Neural cell (in vitro differentiated cells): ENCODE measurements around the gene CETP. TPM values are rescaled to one million over a fixed set of nuclear protein-coding genes. Genes with fewer than 3 reads are reported as not detected.

ENCODE experiments used
- H2AFZ ChIP-seq: fragments of 200-600, 300-800 bp; sonication (generic), shearing (Covaris generic); 2 replicates; pipeline ENCODE4 v1.6.0; 2014; ENCODE audit warnings: low read depth, mild to moderate bottlenecking, antibody characterized with exemption, low read length, moderate library complexity
- H3F3A ChIP-seq: fragments of 200-600 bp; shearing (Covaris generic); 2 replicates; pipeline ENCODE4 v1.6.1; 2016; ENCODE audit warnings: mild to moderate bottlenecking, moderate library complexity, mixed read lengths, antibody characterized with exemption, low read length; ENCODE audit not compliant: insufficient read depth, poor library complexity, severe bottlenecking
- H3K27ac ChIP-seq: fragments of 200-600, 300-800 bp; sonication (generic), shearing (Covaris generic); 2 replicates; pipeline ENCODE4 v1.5.1; 2014; ENCODE audit warnings: mild to moderate bottlenecking, low read length, moderate library complexity
- H3K27me3 ChIP-seq: fragments of 300-800, 200-600 bp; sonication (generic), shearing (Covaris generic); 2 replicates; pipeline ENCODE4 v1.6.0; 2014; ENCODE audit warnings: mild to moderate bottlenecking, low read depth, low read length, moderate library complexity; ENCODE audit not compliant: insufficient read depth
- H3K36me3 ChIP-seq: fragments of 300-800, 200-600 bp; sonication (generic), shearing (Covaris generic); 2 replicates; pipeline ENCODE4 v1.5.1; 2014; ENCODE audit warnings: mild to moderate bottlenecking, antibody characterized with exemption, low read length, moderate library complexity; ENCODE audit not compliant: insufficient read depth
- H3K4me2 ChIP-seq: fragments of 300-800, 200-600 bp; sonication (generic), shearing (Covaris generic); 2 replicates; pipeline ENCODE4 v1.6.0; 2014; ENCODE audit warnings: mild to moderate bottlenecking, low read length
- H3K4me3 ChIP-seq: fragments of 300-800, 200-600 bp; sonication (generic), shearing (Covaris generic); 2 replicates; pipeline ENCODE4 v1.5.1; 2014; ENCODE audit warnings: mild to moderate bottlenecking, low read length, moderate library complexity
- H3K79me2 ChIP-seq: fragments of 200-600 bp; shearing (Covaris generic); replicated peaks from 2 replicates; pipeline ENCODE4 v1.6.0; 2014; ENCODE audit warnings: mild to moderate bottlenecking, low read length, moderate library complexity; ENCODE audit not compliant: insufficient read depth
- H3K9ac ChIP-seq: fragments of 300-800, 200-600 bp; sonication (generic), shearing (Covaris generic); 2 replicates; pipeline ENCODE4 v1.6.1; 2016; ENCODE audit warnings: mild to moderate bottlenecking, low read length, mixed read lengths
- H3K9me2 ChIP-seq: fragments of 200-600 bp; shearing (Covaris generic); 2 replicates; pipeline ENCODE4 v1.6.1; 2016; ENCODE audit warnings: mild to moderate bottlenecking, low read length, mixed read lengths; ENCODE audit not compliant: insufficient read depth
- H3K9me3 ChIP-seq: fragments of 200-600, 300-800 bp; sonication (generic), shearing (Covaris generic); 2 replicates; pipeline ENCODE4 v1.6.1; 2016; ENCODE audit warnings: mild to moderate bottlenecking, mixed run types, low read length, moderate library complexity, mixed read lengths
- H4K20me1 ChIP-seq: fragments of 200-600 bp; shearing (Covaris generic); 2 replicates; pipeline ENCODE4 v1.6.1; 2016; ENCODE audit warnings: mild to moderate bottlenecking, mixed run types; ENCODE audit not compliant: insufficient read depth
- EP300 ChIP-seq: fragments of 450-650 bp; conservative IDR thresholded peaks from 2 replicates; pipeline ENCODE4 v1.6.1; 2014; ENCODE audit warnings: antibody characterized with exemption, mild to moderate bottlenecking, moderate library complexity; ENCODE audit not compliant: poor library complexity, severe bottlenecking
- EZH2 ChIP-seq: fragments of 200-600, 300-800 bp; shearing (Covaris generic), sonication (generic); IDR thresholded peaks from 2 replicates; pipeline ENCODE4 v1.6.1; 2014; ENCODE audit warnings: antibody characterized with exemption, low read length, borderline replicate concordance, mild to moderate bottlenecking; ENCODE audit not compliant: insufficient read depth, poor library complexity, severe bottlenecking
- MXI1 ChIP-seq: fragments of 450-650 bp; conservative IDR thresholded peaks from 2 replicates; pipeline ENCODE4 v1.6.1; 2014; ENCODE audit warnings: antibody characterized with exemption, mild to moderate bottlenecking; ENCODE audit not compliant: poor library complexity, severe bottlenecking
- POLR2AphosphoS5 ChIP-seq: IDR thresholded peaks from 2 replicates; pipeline ENCODE4 v1.6.1; 2012
- RAD21 ChIP-seq: fragments of 450-650 bp; conservative IDR thresholded peaks from 2 replicates; pipeline ENCODE4 v1.6.1; 2014; ENCODE audit warnings: antibody characterized with exemption, mild to moderate bottlenecking, moderate library complexity
- SMC3 ChIP-seq: fragments of 450-650 bp; conservative IDR thresholded peaks from 2 replicates; pipeline ENCODE4 v1.6.1; 2014; ENCODE audit warnings: antibody characterized with exemption, mild to moderate bottlenecking, moderate library complexity; ENCODE audit not compliant: poor library complexity
- TAF1 ChIP-seq: IDR thresholded peaks from 2 replicates; pipeline ENCODE4 v1.6.1; 2012; ENCODE audit warnings: low read depth
- polyA plus RNA-seq: library from polyadenylated mRNA; depleted of rRNA; stranded (reverse); fragments of >200 nt; gene quantifications from 2 replicates; pipeline ENCODE4 v1.2.3, GENCODE V29; 2014
- TF ChIP-seq, protein P1 (sequence below): IDR thresholded peaks from 2 replicates; pipeline ENCODE4 v1.6.1; 2012; ENCODE audit warnings: borderline replicate concordance
- TF ChIP-seq, protein P2 (sequence below): fragments of 450-650 bp; IDR thresholded peaks from 2 replicates; pipeline ENCODE4 v1.5.1; 2014; ENCODE audit warnings: antibody characterized with exemption, mild to moderate bottlenecking, moderate library complexity; ENCODE audit not compliant: poor library complexity, severe bottlenecking

Gene CETP
- polyA plus RNA-seq, 1 donor from 2014 or later: not detected

DNA sequence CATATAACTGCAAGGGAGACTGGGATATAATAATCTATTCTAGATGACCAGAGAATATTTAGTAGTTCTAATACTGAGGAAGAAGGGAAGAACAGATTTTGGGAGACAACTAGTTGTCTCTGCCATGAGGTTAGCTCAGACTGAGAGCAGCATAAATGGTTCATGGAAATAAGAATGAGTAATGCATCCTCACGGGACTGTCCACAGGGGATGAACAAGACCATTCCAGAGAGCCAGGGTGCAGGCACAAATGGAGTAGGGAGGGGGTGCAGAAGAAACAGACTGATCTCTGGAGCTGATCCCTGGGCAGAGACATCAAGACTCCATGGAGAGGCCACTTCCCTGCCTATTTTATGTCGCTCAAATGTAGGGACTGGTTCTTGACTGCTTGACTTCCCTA is 58.0 kb downstream of the CETP start:
- H4K20me1 ChIP-seq: no peaks in the 10 kb centered on the region
- H3F3A ChIP-seq: no peaks in the 10 kb centered on the region
- H3K9ac ChIP-seq: no peak overlapping the region
- no peaks in the 10 kb centered on the region for H3K36me3 ChIP-seq
- no peaks in the 10 kb centered on the region for H3K79me2 ChIP-seq
- H3K27ac ChIP-seq: no peak overlapping the region
- TF ChIP-seq EP300 (no peak), EZH2 (no peak), TAF1 (no peak), RAD21 (no peak), SMC3 (no peak), MXI1 (no peak), POLR2AphosphoS5 (no peak)
- TF ChIP-seq, protein P1, sequence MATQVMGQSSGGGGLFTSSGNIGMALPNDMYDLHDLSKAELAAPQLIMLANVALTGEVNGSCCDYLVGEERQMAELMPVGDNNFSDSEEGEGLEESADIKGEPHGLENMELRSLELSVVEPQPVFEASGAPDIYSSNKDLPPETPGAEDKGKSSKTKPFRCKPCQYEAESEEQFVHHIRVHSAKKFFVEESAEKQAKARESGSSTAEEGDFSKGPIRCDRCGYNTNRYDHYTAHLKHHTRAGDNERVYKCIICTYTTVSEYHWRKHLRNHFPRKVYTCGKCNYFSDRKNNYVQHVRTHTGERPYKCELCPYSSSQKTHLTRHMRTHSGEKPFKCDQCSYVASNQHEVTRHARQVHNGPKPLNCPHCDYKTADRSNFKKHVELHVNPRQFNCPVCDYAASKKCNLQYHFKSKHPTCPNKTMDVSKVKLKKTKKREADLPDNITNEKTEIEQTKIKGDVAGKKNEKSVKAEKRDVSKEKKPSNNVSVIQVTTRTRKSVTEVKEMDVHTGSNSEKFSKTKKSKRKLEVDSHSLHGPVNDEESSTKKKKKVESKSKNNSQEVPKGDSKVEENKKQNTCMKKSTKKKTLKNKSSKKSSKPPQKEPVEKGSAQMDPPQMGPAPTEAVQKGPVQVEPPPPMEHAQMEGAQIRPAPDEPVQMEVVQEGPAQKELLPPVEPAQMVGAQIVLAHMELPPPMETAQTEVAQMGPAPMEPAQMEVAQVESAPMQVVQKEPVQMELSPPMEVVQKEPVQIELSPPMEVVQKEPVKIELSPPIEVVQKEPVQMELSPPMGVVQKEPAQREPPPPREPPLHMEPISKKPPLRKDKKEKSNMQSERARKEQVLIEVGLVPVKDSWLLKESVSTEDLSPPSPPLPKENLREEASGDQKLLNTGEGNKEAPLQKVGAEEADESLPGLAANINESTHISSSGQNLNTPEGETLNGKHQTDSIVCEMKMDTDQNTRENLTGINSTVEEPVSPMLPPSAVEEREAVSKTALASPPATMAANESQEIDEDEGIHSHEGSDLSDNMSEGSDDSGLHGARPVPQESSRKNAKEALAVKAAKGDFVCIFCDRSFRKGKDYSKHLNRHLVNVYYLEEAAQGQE: no peak
- TF ChIP-seq, protein P2, sequence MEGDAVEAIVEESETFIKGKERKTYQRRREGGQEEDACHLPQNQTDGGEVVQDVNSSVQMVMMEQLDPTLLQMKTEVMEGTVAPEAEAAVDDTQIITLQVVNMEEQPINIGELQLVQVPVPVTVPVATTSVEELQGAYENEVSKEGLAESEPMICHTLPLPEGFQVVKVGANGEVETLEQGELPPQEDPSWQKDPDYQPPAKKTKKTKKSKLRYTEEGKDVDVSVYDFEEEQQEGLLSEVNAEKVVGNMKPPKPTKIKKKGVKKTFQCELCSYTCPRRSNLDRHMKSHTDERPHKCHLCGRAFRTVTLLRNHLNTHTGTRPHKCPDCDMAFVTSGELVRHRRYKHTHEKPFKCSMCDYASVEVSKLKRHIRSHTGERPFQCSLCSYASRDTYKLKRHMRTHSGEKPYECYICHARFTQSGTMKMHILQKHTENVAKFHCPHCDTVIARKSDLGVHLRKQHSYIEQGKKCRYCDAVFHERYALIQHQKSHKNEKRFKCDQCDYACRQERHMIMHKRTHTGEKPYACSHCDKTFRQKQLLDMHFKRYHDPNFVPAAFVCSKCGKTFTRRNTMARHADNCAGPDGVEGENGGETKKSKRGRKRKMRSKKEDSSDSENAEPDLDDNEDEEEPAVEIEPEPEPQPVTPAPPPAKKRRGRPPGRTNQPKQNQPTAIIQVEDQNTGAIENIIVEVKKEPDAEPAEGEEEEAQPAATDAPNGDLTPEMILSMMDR: no peak
- no peaks in the 10 kb centered on the region for H3K9me3 ChIP-seq
- no peak overlapping the region for H2AFZ ChIP-seq
- no peak overlapping the region for H3K4me2 ChIP-seq
- H3K9me2 ChIP-seq: no peaks in the 10 kb centered on the region
- no peak overlapping the region for H3K4me3 ChIP-seq
- H3K27me3 ChIP-seq: no peaks in the 10 kb centered on the region

DNA sequence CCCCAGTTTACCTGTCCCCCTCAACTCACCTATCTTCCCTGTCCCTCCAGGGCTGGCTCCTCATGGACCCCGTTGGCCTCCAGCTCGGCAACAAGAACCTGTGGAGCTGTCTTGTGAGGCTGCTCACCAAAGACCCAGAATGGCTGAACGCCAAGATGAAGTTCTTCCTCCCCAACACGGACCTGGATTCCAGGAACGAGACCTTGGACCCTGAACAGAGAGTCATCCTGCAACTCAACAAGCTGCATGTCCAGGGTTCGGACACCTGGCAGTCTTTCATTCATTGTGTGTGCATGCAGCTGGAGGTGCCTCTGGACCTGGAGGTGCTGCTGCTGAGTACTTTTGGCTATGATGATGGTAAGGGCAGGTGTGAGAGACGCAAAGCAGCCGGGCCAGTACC is 58.9 kb downstream of the CETP start:
- TF ChIP-seq, protein P1: no peak
- TF ChIP-seq MXI1: no peak
- TF ChIP-seq POLR2AphosphoS5: no peak
- TF ChIP-seq, protein P2: no peak
- no peak for TF ChIP-seq RAD21
- TF ChIP-seq TAF1: no peak
- no peak for TF ChIP-seq EP300
- TF ChIP-seq SMC3: no peak
- no peaks in the 10 kb centered on the region for H3K9me3 ChIP-seq
- no peak overlapping the region for H3K4me3 ChIP-seq
- no peaks in the 10 kb centered on the region for H3K9me2 ChIP-seq
- no peak overlapping the region for H3K9ac ChIP-seq
- no peaks in the 10 kb centered on the region for H3K36me3 ChIP-seq
- no peaks in the 10 kb centered on the region for H4K20me1 ChIP-seq
- H3K27ac ChIP-seq: no peak overlapping the region
- H2AFZ ChIP-seq: no peak overlapping the region
- no peaks in the 10 kb centered on the region for H3K27me3 ChIP-seq
- H3F3A ChIP-seq: no peaks in the 10 kb centered on the region
- no peaks in the 10 kb centered on the region for H3K79me2 ChIP-seq
- no peak overlapping the region for H3K4me2 ChIP-seq
